Measurements from ENCODE around the gene NOTO. TPM values are rescaled to one million over a fixed set of nuclear protein-coding genes. Genes with fewer than 3 reads are reported as not detected.
"Not testable (repeated sequence)": the region's sequence is repeated elsewhere in the genome, so short reads cannot be mapped to it uniquely, and the experiment has no call there.

NOTO gene
- not detected in 2 replicates for total RNA-seq
- long read RNA-seq, result 0 reads

- Mint-ChIP-seq H3K27ac (ENCODE audit: unreplicated experiment) (no peak within 1 kb of the TSS), H3K27me3 (ENCODE audit: unreplicated experiment) (peaks cover 59% of the 10 kb centered on the region), H3K4me3 (ENCODE audit: unreplicated experiment) (peak within 1 kb of the TSS; percentile 52), H3K4me1 (ENCODE audit: unreplicated experiment) (peaks cover 8% of the 10 kb centered on the region), H3K9me3 (ENCODE audit: unreplicated experiment) (no peaks in the 10 kb centered on the region), H3K36me3 (ENCODE audit: unreplicated experiment) (no peaks in the 10 kb centered on the region)
- TF ChIP-seq, protein P1, sequence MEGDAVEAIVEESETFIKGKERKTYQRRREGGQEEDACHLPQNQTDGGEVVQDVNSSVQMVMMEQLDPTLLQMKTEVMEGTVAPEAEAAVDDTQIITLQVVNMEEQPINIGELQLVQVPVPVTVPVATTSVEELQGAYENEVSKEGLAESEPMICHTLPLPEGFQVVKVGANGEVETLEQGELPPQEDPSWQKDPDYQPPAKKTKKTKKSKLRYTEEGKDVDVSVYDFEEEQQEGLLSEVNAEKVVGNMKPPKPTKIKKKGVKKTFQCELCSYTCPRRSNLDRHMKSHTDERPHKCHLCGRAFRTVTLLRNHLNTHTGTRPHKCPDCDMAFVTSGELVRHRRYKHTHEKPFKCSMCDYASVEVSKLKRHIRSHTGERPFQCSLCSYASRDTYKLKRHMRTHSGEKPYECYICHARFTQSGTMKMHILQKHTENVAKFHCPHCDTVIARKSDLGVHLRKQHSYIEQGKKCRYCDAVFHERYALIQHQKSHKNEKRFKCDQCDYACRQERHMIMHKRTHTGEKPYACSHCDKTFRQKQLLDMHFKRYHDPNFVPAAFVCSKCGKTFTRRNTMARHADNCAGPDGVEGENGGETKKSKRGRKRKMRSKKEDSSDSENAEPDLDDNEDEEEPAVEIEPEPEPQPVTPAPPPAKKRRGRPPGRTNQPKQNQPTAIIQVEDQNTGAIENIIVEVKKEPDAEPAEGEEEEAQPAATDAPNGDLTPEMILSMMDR (IDR thresholded peaks at IDR 0.05), result no peak
- DNase-seq (ENCODE audit: extremely low spot score, unreplicated experiment), result no peak
Measured at GRCh38 chr2:73202156-73203054, at the start of gene NOTO. Gene NOTO, plus strand, starts transcription at chr2:73202574. Its CDS starts 93 bp downstream, at chr2:73202667.

- H3K36me3 Mint-ChIP-seq (ENCODE audit: unreplicated experiment), result no peaks in the 10 kb centered on the region
- peak; percentile 85 for DNase-seq (ENCODE audit: extremely low spot score, unreplicated experiment)
- H3K27ac Mint-ChIP-seq (ENCODE audit: unreplicated experiment), result no peak overlapping the region
- H3K4me3 Mint-ChIP-seq (ENCODE audit: unreplicated experiment), result peak overlapping the region; percentile 43
- peaks cover 6% of the 10 kb centered on the region for H3K4me1 Mint-ChIP-seq (ENCODE audit: unreplicated experiment)
- TF ChIP-seq, protein P1 (IDR thresholded peaks at IDR 0.05), result peak; percentile 89
- peaks cover 8% of the 10 kb centered on the region for H3K9me3 Mint-ChIP-seq (ENCODE audit: unreplicated experiment)
- H3K27me3 Mint-ChIP-seq (ENCODE audit: unreplicated experiment), result peaks cover 66% of the 10 kb centered on the region
Measured at GRCh38 chr2:73156539-73157124, 45.7 kb upstream of the NOTO start.

DNA sequence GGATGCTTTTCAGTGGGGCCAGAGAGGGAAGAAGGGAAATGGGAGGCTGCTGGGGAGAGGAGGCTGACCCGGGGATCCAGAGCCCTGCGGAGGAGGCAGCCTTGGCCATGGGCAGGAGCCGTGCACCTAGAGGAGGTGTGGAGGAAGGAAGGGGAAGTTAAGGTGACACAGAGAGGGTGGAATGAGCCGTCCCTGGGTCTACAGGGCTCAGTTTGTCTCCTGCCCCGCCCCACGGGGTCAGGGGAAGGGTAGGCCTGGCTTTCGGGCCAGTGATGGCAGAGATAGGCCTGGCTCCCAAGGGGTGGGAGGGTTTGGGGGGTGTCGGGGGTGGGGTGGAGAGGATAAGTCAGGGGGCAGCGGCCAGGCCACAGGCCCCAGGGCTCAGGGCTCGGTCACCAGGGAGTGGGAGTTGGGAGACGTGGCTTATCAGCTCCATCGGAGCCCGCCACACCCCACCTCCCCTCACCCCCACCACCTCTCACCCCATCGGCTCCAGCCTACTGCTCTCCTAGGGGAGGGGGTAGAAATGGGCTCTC is 39.5 kb upstream of the NOTO start:
- Mint-ChIP-seq H3K36me3 (ENCODE audit: unreplicated experiment) (no peaks in the 10 kb centered on the region), H3K9me3 (ENCODE audit: unreplicated experiment) (no peaks in the 10 kb centered on the region), H3K4me3 (ENCODE audit: unreplicated experiment) (no peak overlapping the region), H3K4me1 (ENCODE audit: unreplicated experiment) (no peaks in the 10 kb centered on the region), H3K27ac (ENCODE audit: unreplicated experiment) (no peak overlapping the region), H3K27me3 (ENCODE audit: unreplicated experiment) (peaks cover 30% of the 10 kb centered on the region)
- TF ChIP-seq, protein P1 (IDR thresholded peaks at IDR 0.05), result no peak
- no peak for DNase-seq (ENCODE audit: extremely low spot score, unreplicated experiment)

GRCh38 chr2:73163483-73164367 is 38.6 kb upstream of the NOTO start:
- Mint-ChIP-seq H3K4me1 (ENCODE audit: unreplicated experiment) (no peaks in the 10 kb centered on the region), H3K27me3 (ENCODE audit: unreplicated experiment) (peaks cover 26% of the 10 kb centered on the region), H3K27ac (ENCODE audit: unreplicated experiment) (no peak overlapping the region), H3K9me3 (ENCODE audit: unreplicated experiment) (no peaks in the 10 kb centered on the region), H3K36me3 (ENCODE audit: unreplicated experiment) (no peaks in the 10 kb centered on the region), H3K4me3 (ENCODE audit: unreplicated experiment) (no peak overlapping the region)
- DNase-seq (ENCODE audit: extremely low spot score, unreplicated experiment), result no peak
- TF ChIP-seq, protein P1 (IDR thresholded peaks at IDR 0.05), result peak; percentile 89

- not testable (repeated sequence) for H3K27ac Mint-ChIP-seq (ENCODE audit: unreplicated experiment); DNase-seq (ENCODE audit: extremely low spot score, unreplicated experiment); H3K4me3 Mint-ChIP-seq (ENCODE audit: unreplicated experiment); H3K4me1 Mint-ChIP-seq (ENCODE audit: unreplicated experiment); H3K9me3 Mint-ChIP-seq (ENCODE audit: unreplicated experiment); H3K36me3 Mint-ChIP-seq (ENCODE audit: unreplicated experiment)
- H3K27me3 Mint-ChIP-seq (ENCODE audit: unreplicated experiment), result peaks cover 13% of the 10 kb centered on the region
Measured at GRCh38 chr2:73165978-73166377, 36.4 kb upstream of the NOTO start.

GRCh38 chr2:73166813-73167212 is 35.6 kb upstream of the NOTO start:
- H3K36me3 Mint-ChIP-seq (ENCODE audit: unreplicated experiment); H3K27ac Mint-ChIP-seq (ENCODE audit: unreplicated experiment); H3K9me3 Mint-ChIP-seq (ENCODE audit: unreplicated experiment); H3K4me3 Mint-ChIP-seq (ENCODE audit: unreplicated experiment); H3K4me1 Mint-ChIP-seq (ENCODE audit: unreplicated experiment); DNase-seq (ENCODE audit: extremely low spot score, unreplicated experiment); H3K27me3 Mint-ChIP-seq (ENCODE audit: unreplicated experiment): not testable (repeated sequence)

DNA sequence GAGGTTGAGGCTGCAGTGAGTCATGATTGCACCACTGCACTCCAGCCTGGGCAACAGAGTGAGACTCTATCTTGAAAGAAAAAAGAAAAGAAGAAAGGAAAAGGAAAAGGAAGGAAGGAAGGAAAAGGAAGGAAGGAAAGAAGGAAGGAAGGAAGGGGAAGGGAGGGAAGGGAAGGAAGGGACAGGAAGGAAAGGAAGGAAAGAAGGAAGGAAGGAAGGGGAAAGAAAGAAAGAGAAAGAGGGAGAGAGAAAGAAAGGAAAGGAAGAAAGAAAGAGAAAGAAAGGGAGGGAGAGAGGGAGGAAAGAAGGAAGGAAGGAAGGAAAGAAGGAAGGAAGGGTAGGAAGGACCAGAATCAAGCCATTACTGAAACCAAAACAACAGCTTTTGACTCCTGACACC is 34.0 kb upstream of the NOTO start:
- H3K27me3 Mint-ChIP-seq (ENCODE audit: unreplicated experiment), result peaks cover 19% of the 10 kb centered on the region
- DNase-seq (ENCODE audit: extremely low spot score, unreplicated experiment); H3K9me3 Mint-ChIP-seq (ENCODE audit: unreplicated experiment); H3K27ac Mint-ChIP-seq (ENCODE audit: unreplicated experiment); H3K4me1 Mint-ChIP-seq (ENCODE audit: unreplicated experiment); H3K4me3 Mint-ChIP-seq (ENCODE audit: unreplicated experiment); H3K36me3 Mint-ChIP-seq (ENCODE audit: unreplicated experiment): not testable (repeated sequence)
